HG02678 (cell line): ENCODE data around the gene UBE2M.
"Not testable (repeated sequence)": the region's sequence is repeated elsewhere in the genome, so short reads cannot be mapped to it uniquely, and the experiment has no call there.

Source experiments
- ATAC-seq: cut with Tn5 transposase; IDR thresholded peaks from one replicate; pipeline ENCODE4 v1.9.1; 2021; ENCODE audit warnings: mild to moderate bottlenecking, moderate library complexity; ENCODE audit not compliant: unreplicated experiment

Gene UBE2M

DNA sequence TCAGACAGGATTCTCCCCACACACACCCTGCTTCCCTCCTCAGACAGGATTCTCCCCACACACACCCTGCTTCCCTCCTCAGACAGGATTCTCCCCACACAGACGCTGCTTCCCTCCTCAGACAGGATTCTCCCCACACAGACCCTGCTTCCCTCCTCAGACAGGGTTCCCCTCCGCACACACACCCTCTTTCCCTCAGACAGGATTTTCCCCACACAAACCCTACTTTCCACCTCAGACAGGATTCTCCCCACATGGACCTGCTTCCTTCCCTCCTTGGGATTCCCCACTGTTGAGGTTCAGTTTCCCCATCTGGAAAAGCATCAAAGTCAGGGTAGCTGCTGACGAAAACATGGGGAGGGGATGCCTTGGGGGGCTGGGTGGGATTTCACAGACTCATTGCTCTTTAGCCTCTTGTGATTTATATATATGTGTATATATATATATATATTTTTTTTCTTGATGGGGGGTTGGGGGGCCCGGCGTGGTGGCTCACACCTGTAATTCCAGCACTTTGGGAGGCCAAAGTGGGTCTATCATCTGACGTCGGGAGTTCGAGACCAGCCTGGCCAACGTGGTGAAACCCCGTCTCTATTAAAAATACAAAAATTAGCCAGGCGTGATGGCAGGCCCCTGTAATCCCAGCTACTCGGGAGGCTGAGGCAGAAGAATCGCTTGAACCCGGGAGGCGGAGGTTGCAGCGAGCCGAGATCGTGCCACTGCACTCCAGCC lies 15.6 kb downstream of the UBE2M start:
- ATAC-seq, result not testable (repeated sequence)

DNA sequence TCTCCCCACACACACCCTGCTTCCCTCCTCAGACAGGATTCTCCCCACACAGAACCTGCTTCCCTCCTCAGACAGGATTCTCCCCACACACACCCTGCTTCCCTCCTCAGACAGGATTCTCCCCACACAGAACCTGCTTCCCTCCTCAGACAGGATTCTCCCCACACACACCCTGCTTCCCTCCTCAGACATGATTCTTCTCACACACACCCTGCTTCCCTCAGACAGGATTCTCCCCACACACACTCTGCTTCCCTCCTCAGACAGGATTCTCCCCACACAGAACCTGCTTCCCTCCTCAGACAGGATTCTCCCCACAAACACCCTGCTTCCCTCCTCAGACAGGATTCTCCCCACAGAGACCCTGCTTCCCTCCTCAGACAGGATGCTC lies 19.2 kb downstream of the UBE2M start:
- ATAC-seq, result not testable (repeated sequence)

DNA sequence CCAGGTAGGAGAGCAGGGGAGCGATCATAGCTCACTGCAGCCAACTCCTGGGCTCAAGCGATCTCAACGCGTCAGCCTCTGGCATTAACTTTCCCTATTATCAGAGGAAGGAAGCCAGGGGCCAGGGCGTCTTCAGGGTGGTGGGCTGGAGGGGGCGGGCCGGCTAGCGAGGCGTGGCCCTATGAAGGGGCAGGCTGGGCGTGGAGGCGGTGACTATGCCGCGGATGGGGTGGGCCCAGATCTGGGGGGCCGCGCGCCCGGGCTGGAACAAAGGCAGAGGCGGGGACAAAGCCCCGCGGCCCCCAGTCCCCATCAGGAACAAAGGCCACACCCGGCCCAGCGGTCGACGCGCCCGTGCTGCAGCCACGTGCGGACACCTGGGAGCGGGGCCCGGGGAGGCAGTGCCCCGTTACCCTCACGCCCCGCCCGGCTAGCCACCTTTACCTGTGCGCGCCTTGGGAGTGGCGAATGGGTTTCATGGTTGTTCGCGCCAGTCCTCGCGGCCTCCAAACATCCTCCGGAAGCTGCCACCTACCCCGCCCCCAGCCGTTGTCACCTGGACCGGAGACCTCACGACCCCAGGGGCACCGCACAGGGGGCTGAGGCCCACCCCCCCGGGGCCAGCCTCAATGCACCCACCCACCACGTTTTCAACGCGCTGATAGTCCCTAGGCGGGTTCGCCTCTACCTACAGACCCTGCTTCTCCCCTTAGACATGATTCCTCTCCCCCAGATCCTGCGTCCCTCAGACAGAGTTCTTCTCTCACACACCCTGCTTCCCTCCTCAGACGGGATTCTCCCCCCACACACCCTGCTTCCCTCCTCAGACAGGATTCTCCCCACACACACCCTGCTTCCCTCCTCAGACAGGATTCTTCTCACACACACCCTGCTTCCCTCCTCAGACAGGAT lies 19.9 kb downstream of the UBE2M start:
- no peak for ATAC-seq

DNA sequence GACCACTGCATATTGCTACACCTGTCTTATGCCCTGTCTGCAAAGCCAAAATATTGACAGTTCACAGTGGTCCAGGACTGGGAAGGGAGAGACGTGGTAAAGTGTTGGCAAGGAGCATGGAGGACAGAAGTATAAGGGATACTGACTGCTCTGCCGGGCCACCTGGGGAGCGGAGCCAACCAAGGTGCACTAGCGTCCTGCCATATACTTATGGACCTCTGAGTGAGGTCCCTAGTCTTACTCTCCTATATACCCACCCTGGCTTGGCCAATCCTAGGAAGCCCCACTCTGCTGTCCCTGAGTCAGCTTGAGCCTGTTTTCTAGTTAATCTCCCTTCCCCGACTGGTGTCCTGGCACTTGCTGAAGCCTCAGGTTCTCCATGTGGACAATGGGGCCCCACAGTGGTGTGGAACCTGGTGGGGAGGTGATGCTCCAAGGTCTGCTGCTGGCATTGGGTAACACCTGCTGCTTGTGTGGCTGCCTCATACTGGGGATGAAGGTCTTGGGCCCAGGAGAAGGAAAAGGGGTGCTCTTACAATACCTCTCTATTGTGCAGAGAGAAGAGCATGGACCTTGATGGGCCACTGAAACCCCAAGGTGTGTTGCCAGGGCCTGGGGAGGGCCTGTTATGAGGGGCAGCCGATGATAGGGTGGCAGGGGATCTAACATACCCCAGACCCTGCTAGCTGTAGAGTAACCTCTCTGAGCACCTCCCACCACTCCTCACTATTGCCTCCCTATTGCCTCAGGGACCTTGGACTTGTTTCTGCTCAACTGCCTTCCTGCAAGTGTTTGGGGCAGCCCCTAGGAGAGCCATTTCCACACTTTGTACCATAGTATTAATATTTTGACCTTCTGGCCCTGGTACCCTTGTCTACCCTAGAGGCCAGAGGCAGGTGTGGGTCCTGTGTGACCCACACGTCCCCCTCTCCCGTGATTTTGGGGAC lies 21.3 kb downstream of the UBE2M start:
- no peak for ATAC-seq

DNA sequence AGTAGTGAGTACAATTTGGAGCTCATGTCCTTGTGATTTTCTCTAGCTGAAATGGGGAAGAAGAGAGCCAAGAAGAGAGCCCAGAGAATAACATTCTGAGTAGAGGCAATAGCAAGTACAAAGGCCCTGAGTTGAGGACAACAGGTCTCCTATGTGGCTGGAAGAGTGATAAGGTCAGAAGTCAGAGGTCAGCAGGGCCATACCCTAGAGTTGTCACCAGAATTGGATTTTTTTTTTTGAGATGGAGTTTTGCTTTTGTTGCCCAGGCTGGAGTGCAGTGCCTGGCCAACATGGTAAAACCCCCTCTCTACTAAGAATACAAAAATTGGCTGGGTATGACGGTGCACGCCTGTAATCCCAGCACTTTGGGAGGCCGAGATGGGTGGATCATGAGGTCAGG lies 22.6 kb downstream of the UBE2M start:
- ATAC-seq, result no peak

DNA sequence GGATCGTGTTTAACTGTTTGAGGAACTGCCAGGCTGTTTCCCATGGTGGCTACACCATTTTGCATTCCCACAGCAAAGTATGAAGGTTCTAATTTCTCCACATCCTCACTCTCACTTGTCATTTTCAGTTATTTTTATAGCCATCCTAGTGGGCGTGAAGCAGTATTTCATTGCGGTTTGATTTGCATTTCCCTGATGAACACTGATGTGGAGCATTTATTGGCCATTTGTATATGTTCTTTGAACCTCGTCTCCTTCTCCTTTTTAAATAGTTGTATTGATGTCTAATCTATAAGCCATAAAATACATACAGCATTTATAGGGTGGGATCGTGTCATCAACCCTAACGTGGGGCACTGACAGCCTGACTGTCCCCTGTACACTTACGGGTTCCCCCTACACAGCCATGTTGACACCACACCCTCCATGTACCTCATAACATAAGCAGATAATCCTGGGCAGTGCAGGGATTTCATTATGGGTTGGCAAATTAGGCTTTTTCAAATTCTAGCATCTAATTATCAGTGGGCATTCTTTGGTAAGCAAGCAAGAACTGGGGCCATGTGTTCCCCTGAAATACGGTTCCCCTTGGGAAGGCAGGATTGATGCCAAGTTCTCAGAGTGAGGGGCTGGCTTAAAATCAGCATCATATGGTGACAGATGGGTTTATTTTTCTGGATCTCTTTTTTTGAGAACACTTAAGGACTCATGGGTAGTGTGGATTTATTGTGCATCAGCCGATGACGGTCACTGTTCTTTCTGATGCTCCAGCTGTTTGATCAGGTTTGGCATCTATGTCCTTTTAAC lies 27.2 kb downstream of the UBE2M start:
- no peak for ATAC-seq

DNA sequence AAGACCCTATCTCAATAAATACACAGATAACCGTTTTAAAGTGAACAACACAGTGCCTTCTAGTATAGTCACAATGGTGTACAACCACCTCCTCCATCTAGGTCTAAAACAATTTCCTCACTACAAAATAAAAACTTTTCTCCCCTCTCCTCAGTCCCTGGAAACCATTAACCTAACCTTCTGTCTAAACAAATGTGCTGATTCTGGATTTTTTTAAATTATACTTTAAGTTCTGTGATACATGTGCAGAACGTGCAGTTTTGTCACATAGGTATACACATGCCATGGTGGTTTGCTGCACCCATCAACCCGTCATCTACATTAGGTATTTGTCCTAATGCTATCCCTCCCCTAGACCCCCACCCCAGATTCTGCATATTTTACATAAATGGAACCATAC lies 29.0 kb downstream of the UBE2M start:
- ATAC-seq, result no peak

DNA sequence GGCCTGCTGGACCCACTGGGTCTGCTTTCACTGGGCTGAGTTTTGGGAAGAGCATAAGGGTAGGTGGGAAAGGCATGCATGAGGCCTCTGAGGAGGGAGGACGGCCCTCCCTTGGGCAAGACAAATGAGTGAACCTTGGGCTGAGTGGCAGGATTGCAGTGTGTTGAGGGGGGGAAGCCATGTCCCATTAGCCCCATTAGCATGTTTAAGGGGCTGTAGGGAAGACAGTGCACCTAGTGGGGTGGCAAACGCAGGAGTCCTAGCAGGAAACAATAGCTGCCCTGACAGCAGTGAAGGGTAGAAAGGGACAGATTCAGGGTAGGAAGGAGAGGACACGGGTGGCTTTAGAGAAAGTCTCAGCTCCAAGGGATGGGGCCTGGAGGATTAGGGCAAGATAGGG lies 35.7 kb downstream of the UBE2M start:
- no peak for ATAC-seq

DNA sequence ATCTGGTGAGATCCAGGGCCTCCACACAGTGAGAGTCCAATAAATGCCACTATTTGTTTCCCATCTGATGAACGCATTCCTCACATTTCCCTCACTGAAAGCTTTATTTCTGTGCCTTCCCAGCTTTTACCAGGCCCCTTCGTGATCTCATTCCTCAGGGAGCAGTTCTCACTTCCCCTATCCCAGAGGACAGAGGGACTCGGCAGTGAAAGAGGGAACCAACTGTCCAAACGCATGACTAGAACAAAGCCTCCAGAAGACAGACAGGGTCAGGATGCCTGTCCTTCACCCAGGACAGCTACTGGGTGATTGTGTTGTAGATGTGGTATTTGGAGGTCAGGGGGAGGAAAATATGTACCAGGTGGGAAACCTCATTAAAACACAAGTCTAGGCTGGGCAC lies 36.8 kb downstream of the UBE2M start:
- ATAC-seq, result no peak

DNA sequence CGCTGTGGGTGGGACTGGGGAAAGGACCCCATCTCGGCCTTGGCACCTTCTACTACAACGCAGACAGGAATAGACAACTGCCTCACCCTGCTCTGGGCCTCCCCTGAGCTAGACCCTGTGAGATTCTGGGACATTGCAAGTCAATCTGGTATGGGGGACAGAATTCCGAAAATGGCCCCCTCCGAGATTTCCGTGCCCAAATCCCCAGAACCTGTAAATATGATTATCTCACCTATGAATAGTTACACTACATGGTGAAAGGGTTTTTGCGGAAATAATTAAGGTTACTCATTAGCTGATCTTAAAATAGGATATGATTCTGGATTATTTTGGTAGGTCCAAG lies 38.2 kb downstream of the UBE2M start:
- ATAC-seq, result no peak

DNA sequence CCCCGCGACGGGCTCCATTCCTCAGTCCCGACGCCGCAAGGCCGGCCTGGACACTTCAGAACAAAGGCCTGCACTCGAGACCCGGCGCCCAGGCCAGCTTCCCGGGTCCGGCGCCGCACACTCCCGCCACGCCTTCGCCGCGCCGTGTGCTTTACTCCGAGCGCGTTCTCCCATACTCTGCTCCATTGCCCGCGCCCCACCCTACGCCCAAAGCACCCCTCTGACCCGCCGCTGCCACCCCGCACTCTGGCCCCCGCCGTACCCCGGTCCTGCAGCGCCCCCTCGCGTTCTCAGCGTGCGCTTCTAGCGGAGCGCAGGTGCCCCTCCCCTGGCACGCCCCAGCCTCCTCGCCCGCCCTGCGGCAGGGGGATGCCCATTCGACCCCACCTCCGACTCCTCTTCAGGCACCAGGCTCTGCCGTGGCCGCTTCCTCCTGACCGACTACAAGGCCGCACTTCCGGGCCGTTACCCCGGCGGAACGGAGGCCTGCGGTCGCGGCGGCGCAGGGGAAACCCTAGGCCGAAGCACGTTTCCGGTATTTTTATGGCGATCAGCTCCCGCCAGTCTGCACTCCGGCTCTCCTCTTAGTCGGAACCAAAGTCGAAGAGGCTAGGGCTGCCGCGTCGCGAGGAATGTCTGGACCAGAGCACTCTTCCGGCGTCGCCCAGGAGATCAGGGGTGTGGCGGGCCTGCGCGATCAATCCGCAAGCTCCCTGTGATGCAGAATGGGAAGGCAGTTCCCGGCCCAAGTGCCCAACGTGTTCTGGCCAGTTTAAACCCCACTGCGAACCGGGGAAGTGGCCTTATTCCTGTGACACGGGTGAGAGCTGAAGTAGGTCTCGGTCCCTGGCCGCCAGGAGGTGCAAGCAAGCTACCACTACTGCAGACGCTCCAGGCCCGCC lies 38.8 kb downstream of the UBE2M start, which contains the start of gene ZBTB45:
Gene ZBTB45, minus strand, starts transcription at position 456 of the 902 bp plus-strand sequence. CDS start 2,137 bp downstream, outside the sequence.
- ATAC-seq, result peak; percentile 84

DNA sequence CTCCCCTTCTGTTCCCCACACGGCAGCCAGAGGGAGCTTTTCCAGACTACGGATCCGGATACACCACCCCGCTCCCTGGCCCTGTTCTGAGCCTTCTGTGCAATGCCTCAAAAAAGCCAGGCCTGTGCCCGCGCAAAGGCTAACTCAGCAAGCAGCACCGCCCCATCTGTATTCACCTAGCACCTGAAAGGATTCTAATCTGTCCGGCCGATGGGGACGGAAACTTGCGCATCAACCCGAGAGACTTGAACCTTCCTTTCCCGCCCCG lies 39.4 kb downstream of the UBE2M start:
- no peak for ATAC-seq

DNA sequence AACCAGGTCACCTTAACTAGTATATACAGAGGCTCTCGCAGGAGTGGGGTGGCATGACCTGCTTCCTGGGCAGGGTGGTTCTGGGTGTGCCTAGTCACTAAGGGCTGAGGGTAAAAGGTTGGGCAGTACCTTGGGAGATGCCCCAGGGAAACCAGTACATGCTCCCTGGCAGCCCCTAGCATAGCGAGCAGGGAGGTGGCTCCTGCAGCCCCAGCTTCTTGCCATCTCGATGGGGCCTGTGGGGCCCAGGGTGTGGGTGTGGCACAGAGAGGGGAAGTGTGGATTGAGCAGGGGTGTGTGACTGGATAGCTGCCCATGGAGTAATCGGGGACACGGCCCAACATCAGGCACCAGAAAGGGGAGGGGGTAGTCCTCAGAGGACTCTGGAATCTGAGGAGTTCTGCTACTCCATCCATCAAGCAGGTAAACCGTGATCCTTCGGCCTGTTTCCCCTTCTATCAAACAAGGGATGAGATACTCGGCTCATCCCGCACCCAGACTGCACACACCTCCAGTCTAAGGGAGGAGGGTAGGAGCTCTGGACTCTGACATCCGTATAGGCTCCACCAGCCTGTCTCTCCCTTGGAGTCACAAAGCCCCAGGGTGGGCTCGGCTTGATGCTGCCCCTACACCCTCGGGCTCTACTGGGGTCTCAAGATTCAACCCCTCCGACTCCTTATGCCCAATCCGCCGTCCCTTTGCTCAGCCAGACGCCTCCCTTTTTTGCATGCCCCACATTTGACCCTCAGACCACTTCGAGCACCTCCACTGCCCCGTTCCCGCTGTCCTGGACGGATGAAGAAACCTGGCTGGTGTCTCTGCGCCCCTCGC lies 39.9 kb downstream of the UBE2M start:
- no peak for ATAC-seq

DNA sequence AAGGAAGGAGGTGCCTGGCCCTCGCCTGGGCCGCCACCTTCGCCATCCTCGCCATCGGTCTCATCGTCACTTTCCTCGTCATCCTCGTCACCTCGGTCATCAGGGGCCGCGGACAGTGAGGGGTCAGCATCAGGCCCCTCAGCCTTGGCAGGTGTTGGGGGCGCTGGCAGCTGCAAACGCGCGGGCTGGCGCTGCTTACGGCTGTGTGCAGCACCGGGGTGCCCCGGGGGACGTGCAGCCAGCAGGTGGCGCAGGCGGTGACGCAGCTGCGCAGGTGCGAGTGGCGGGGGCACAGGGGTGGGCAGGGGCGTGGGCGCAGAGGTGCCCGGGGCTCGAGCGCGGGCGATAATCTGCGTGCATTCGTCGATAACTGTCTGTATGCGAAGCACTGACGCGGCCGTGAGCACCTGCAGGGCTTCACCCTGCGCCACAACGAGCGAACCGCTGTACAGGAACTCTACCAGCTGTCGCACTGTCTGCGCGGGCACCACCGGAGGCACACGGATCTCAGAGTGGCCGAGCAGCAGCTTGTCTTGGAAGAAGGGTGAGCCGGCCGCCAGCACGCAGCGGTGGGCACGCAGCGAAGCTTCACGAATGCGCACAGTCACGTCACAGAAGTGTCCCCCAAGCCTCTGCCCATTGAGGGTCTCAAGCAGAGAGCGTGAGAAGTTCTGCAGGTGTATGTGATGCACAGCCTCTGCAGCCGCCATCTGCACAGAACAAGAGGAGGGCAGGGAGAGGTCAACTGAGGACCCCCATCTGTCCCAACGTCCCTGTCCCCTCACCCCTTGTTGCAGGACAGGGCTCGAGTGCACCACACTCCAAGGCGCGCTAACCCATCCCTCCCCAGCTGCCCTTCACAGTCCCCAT lies 41.2 kb downstream of the UBE2M start:
- no peak for ATAC-seq

DNA sequence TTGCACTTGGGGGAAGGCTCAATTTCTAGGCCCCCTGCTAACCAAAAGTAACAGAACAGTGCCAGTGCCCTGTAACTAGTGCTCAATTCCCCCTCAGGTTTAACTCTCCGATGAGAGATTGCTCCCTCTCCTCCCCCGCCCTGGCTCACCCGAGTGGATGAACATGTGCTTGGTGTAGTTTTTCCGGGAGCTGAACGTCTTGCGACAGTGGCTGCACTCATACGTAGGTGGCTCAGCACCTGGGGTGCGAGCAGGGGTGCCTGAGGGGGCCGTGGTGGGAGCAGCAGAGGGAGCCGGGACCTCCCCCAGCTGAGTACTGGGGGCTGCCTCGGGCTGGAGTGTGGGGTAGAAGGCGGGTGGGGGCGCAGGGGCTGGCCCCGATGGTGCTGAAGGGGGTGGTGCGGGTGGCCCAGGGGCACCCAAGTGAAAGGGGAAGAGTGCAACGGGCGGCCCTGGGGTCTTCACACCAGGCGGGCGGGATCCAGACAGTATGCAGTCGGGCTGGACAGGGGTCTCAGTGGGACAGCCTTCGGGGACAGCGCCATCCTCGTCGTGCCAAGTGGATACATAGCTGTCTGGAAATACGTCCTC lies 42.1 kb downstream of the UBE2M start:
- ATAC-seq, result no peak

DNA sequence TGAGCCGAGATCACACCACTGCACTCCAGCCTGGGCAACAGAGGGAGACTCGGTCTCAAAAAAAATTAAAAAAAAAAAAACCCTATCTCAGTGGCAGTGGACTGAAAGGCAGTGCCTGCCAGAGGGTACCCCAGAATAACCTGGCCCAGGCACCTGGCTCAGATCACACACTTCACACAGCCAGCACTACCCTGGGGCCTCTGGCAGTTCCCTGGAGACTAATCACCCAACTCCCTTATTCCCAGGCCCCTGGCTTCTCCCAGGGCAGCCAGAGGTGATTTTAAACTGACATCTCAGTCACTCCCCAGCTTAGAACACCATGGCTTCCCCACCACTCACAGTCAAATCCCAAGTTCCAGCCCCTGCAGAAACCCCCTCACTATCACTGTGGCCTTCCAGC lies 43.2 kb downstream of the UBE2M start:
- ATAC-seq, result no peak

DNA sequence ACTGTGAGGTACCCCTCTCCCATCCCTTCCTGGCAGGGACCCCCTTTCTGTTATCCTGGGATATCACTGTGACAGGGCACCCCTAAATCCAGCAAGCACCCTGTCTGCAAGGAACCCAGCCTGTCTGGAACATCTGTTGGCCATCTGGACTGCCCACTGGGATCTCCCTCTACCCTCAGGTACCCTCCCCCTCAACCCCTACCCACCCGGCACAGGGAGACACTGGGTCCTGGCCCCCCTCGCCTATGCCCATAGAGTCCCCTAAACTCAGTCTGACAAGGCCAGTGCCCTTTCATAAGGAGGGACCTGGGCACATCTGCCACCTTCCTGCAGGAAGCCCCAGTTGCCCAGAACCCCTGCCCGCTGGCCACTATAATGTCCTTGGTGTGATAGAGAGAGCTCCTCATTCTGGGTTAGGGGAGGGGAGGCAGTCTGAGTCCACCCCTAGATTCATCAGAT lies 43.8 kb downstream of the UBE2M start:
- no peak for ATAC-seq
